GM19463 (cell line): ENCODE measurements around the gene SRL.
A peak's percentile ranks its signal among the peaks of the same experiment; 100 is the strongest.
"Not testable (repeated sequence)": the region's sequence is repeated elsewhere in the genome, so short reads cannot be mapped to it uniquely, and the experiment has no call there.

Source experiments
- ATAC-seq: cut with Tn5 transposase; IDR thresholded peaks from one replicate; pipeline ENCODE4 v1.9.1; 2021; ENCODE audit warnings: mild to moderate bottlenecking, moderate library complexity; ENCODE audit not compliant: unreplicated experiment

Gene SRL

GRCh38 chr16:4261557-4262172 is 19.8 kb upstream of the SRL start:
- no peak for ATAC-seq

GRCh38 chr16:4260360-4260759 is 18.5 kb upstream of the SRL start:
- ATAC-seq: no peak

- no peak for ATAC-seq
Observed at GRCh38 chr16:4257646-4258556, 16.0 kb upstream of the SRL start.

GRCh38 chr16:4253394-4254150 is 11.7 kb upstream of the SRL start:
- peak; percentile 94 for ATAC-seq

GRCh38 chr16:4253012-4253393 is 11.1 kb upstream of the SRL start:
- not testable (repeated sequence) for ATAC-seq

GRCh38 chr16:4249530-4250308 is 7.8 kb upstream of the SRL start:
- ATAC-seq: no peak

- no peak for ATAC-seq
Observed at GRCh38 chr16:4247460-4247784, 5.5 kb upstream of the SRL start.

GRCh38 chr16:4246777-4247459 is 5.0 kb upstream of the SRL start:
- ATAC-seq: no peak

GRCh38 chr16:4245077-4245791 is 3.4 kb upstream of the SRL start:
- no peak for ATAC-seq

- ATAC-seq: no peak
Observed at GRCh38 chr16:4244254-4245076, 2.6 kb upstream of the SRL start.

- ATAC-seq: no peak
Observed at GRCh38 chr16:4241258-4241927, 487 bp downstream of the SRL start.

- ATAC-seq: no peak
Observed at GRCh38 chr16:4240624-4241023, 1.3 kb downstream of the SRL start.

- ATAC-seq: no peak
Observed at GRCh38 chr16:4239682-4240175, 2.2 kb downstream of the SRL start.

- ATAC-seq: no peak
Observed at GRCh38 chr16:4239020-4239419, 2.9 kb downstream of the SRL start.

GRCh38 chr16:4233431-4233830 is 8.4 kb downstream of the SRL start:
- ATAC-seq: no peak

GRCh38 chr16:4232541-4233386 is 9.1 kb downstream of the SRL start:
- no peak for ATAC-seq

- no peak for ATAC-seq
Observed at GRCh38 chr16:4231886-4232285, 10.0 kb downstream of the SRL start.
